ENCODE results near the gene COL9A1. TPM values are rescaled to one million over a fixed set of nuclear protein-coding genes. Genes with fewer than 3 reads are reported as not detected.

The COL9A1 gene
- total RNA-seq, 1 donor, result not detected

GRCh38 chr6:70183538-70183937 lies 119.3 kb downstream of the COL9A1 start:
- TF ChIP-seq CTCF (IDR thresholded peaks at IDR 0.05; ENCODE audit: insufficient read depth, low read length), result no peak
- H3K4me3 ChIP-seq (ENCODE audit: low read depth, low read length), result no peak overlapping the region
- DNase-seq (ENCODE audit: low read depth), result no peak

- DNase-seq (ENCODE audit: low read depth), result no peak
- no peak for TF ChIP-seq CTCF (IDR thresholded peaks at IDR 0.05; ENCODE audit: insufficient read depth, low read length)
- H3K4me3 ChIP-seq (ENCODE audit: low read depth, low read length), result no peak overlapping the region
Observed at GRCh38 chr6:70180901-70181599, 121.8 kb downstream of the COL9A1 start.

- no peak for DNase-seq (ENCODE audit: low read depth)
- TF ChIP-seq CTCF (IDR thresholded peaks at IDR 0.05; ENCODE audit: insufficient read depth, low read length), result no peak
- H3K4me3 ChIP-seq (ENCODE audit: low read depth, low read length), result no peak overlapping the region
Observed at GRCh38 chr6:70180183-70180900, 122.5 kb downstream of the COL9A1 start.

- DNase-seq (ENCODE audit: low read depth), result no peak
- H3K4me3 ChIP-seq (ENCODE audit: low read depth, low read length), result no peak overlapping the region
- no peak for TF ChIP-seq CTCF (IDR thresholded peaks at IDR 0.05; ENCODE audit: insufficient read depth, low read length)
Observed at GRCh38 chr6:70176842-70177550, 125.9 kb downstream of the COL9A1 start.

- H3K4me3 ChIP-seq (ENCODE audit: low read depth, low read length), result no peak overlapping the region
- no peak for DNase-seq (ENCODE audit: low read depth)
- no peak for TF ChIP-seq CTCF (IDR thresholded peaks at IDR 0.05; ENCODE audit: insufficient read depth, low read length)
Observed at GRCh38 chr6:70175770-70176169, 127.1 kb downstream of the COL9A1 start.

GRCh38 chr6:70172252-70172651 lies 130.6 kb downstream of the COL9A1 start:
- no peak for DNase-seq (ENCODE audit: low read depth)
- TF ChIP-seq CTCF (IDR thresholded peaks at IDR 0.05; ENCODE audit: insufficient read depth, low read length), result no peak

More at GRCh38 chr6:70172252-70172651, 130.6 kb downstream of the COL9A1 start:
- no peak overlapping the region for H3K4me3 ChIP-seq (ENCODE audit: low read depth, low read length)
